IMR-90 (cell line): ENCODE results near the gene KIF18B. TPM values are rescaled to one million over a fixed set of nuclear protein-coding genes. Genes with fewer than 3 reads are reported as not detected.

Experiments used
- ATAC-seq: fragments of 200-7000 bp; cut with Tn5 transposase; 2 replicates; pipeline ENCODE4 v1.9.1; 2020; ENCODE audit warnings: low read depth, mild to moderate bottlenecking, moderate library complexity
- BruUV-seq: library from RNA; stranded (reverse); fragments of 400-500 nt; replicated peaks from 2 replicates; lab custom pipeline; 2021; lab: Mats Ljungman, UMichigan
- CTCF ChIA-PET: fragments of 300-600 bp; formaldehyde crosslinking; extraction: SDS; loops from one replicate; lab custom pipeline; 2021; ENCODE audit warnings: antibody characterized with exemption; lab: Yijun Ruan, JAX
- POLR2A ChIA-PET: fragments of 300-600 bp; sonication (Branson Sonifier 250); formaldehyde crosslinking; loops from one replicate; lab custom pipeline; 2022; ENCODE audit warnings: antibody characterized with exemption; ENCODE audit not compliant: unreplicated experiment; lab: Charles Lee
- DNase-seq: peaks from one replicate; pipeline ENCODE4 v3.0.0; 2013
- H2AFZ ChIP-seq: replicated peaks from 2 replicates; pipeline ENCODE3; 2013; ENCODE audit warnings: low read length, mild to moderate bottlenecking; ENCODE audit not compliant: poor library complexity
- H2AK5ac ChIP-seq: 2 replicates; pipeline ENCODE4 v1.6.1; 2013; ENCODE audit warnings: low read depth, low read length, inconsistent platforms
- H2AK9ac ChIP-seq: replicated peaks from 2 replicates; pipeline ENCODE3; 2013; ENCODE audit warnings: mild to moderate bottlenecking, low read depth, low read length, moderate library complexity; ENCODE audit not compliant: poor library complexity
- H2BK120ac ChIP-seq: 2 replicates; pipeline ENCODE4 v1.6.1; 2013; ENCODE audit warnings: low read depth, low read length, inconsistent platforms
- H2BK15ac ChIP-seq: 3 replicates; pipeline ENCODE4 v1.6.1; 2013; ENCODE audit warnings: low read depth, low read length, inconsistent platforms
- H2BK20ac ChIP-seq: 2 replicates; pipeline ENCODE4 v1.6.1; 2013; ENCODE audit warnings: low read depth, mild to moderate bottlenecking, inconsistent platforms, low read length, moderate library complexity
- H2BK5ac ChIP-seq: 2 replicates; pipeline ENCODE4 v1.6.1; 2013; ENCODE audit warnings: mild to moderate bottlenecking, low read depth, low read length, inconsistent platforms; ENCODE audit not compliant: poor library complexity, severe bottlenecking
- H3K14ac ChIP-seq: replicated peaks from 2 replicates; pipeline ENCODE4 v1.6.1; 2013; ENCODE audit warnings: low read depth, low read length, inconsistent platforms
- H3K18ac ChIP-seq: 2 replicates; pipeline ENCODE4 v1.6.1; 2013; ENCODE audit warnings: low read depth, low read length, control low read depth
- H3K23ac ChIP-seq: 2 replicates; pipeline ENCODE4 v1.6.1; 2013; ENCODE audit warnings: low read depth, low read length, inconsistent platforms
- H3K27ac ChIP-seq: 2 replicates; pipeline ENCODE4 v1.5.1; 2013; ENCODE audit warnings: mild to moderate bottlenecking, control low read depth, low read length; ENCODE audit not compliant: insufficient read depth
- H3K27me3 ChIP-seq: 2 replicates; pipeline ENCODE4 v1.6.1; 2013; ENCODE audit warnings: low read length; ENCODE audit not compliant: control insufficient read depth, insufficient read depth
- H3K36me3 ChIP-seq: 2 replicates; pipeline ENCODE4 v1.6.1; 2013; ENCODE audit warnings: low read length, mixed read lengths; ENCODE audit not compliant: control insufficient read depth, insufficient read depth
- H3K4ac ChIP-seq: 2 replicates; pipeline ENCODE4 v1.6.1; 2013; ENCODE audit warnings: low read depth, low read length, inconsistent platforms
- H3K4me1 ChIP-seq: 2 replicates; pipeline ENCODE4 v1.6.1; 2013; ENCODE audit warnings: low read length, mixed read lengths; ENCODE audit not compliant: control insufficient read depth, insufficient read depth
- H3K4me2 ChIP-seq: 2 replicates; pipeline ENCODE4 v1.6.1; 2013; ENCODE audit warnings: low read depth, mild to moderate bottlenecking, control low read depth, low read length, moderate library complexity
- H3K4me3 ChIP-seq: 2 replicates; pipeline ENCODE4 v1.5.1; 2013; ENCODE audit warnings: low read depth, mild to moderate bottlenecking, control low read depth, low read length, moderate library complexity; ENCODE audit not compliant: insufficient read depth
- H3K56ac ChIP-seq: 2 replicates; pipeline ENCODE4 v1.6.1; 2013; ENCODE audit warnings: low read length, inconsistent platforms; ENCODE audit not compliant: insufficient read depth; ENCODE audit errors: extremely low read depth
- H3K79me1 ChIP-seq, 2 experiments: 2 replicates each; pipeline ENCODE4 v1.6.1; 2013; ENCODE audit warnings: low read length in 2 of 2, inconsistent platforms in 1 of 2, low read depth in 1 of 2
- H3K9ac ChIP-seq: 2 replicates; pipeline ENCODE4 v1.6.1; 2013; ENCODE audit warnings: low read depth, low read length, control low read depth
- H3K9me1 ChIP-seq: 2 replicates; pipeline ENCODE4 v1.6.1; 2013; ENCODE audit warnings: low read length, inconsistent platforms; ENCODE audit not compliant: insufficient read depth
- H3K9me3 ChIP-seq: 2 replicates; pipeline ENCODE4 v1.6.1; 2013; ENCODE audit warnings: low read length; ENCODE audit not compliant: control insufficient read depth, insufficient read depth
- H4K20me1 ChIP-seq: 2 replicates; pipeline ENCODE4 v1.6.1; 2013; ENCODE audit warnings: low read length, inconsistent platforms; ENCODE audit not compliant: insufficient read depth
- H4K5ac ChIP-seq: 2 replicates; pipeline ENCODE4 v1.6.1; 2013; ENCODE audit warnings: mild to moderate bottlenecking, low read depth, low read length, control low read depth
- H4K8ac ChIP-seq, 2 experiments: 2 replicates each; pipeline ENCODE4 v1.6.1; 2013; ENCODE audit warnings: low read depth in 2 of 2, low read length in 2 of 2, control low read depth in 1 of 2, inconsistent platforms in 1 of 2
- H4K91ac ChIP-seq: 2 replicates; pipeline ENCODE4 v1.6.1; 2013; ENCODE audit warnings: low read depth, low read length, inconsistent platforms; ENCODE audit not compliant: insufficient read depth
- BHLHE40 ChIP-seq: fragments of 150-350 bp; IDR thresholded peaks from 2 replicates; pipeline ENCODE4 v1.6.1; 2016; ENCODE audit warnings: mild to moderate bottlenecking, low read depth, low read length
- CEBPB ChIP-seq: IDR thresholded peaks from 2 replicates; pipeline ENCODE4 v1.6.1; 2012; ENCODE audit warnings: low read depth, low read length, improper control_type of control experiment
- CHD1 ChIP-seq: IDR thresholded peaks from 2 replicates; pipeline ENCODE4 v1.6.1; 2012; ENCODE audit warnings: low read depth, low read length, improper control_type of control experiment
- CTCF ChIP-seq: conservative IDR thresholded peaks from 2 replicates; pipeline ENCODE4 v1.5.1; 2012; ENCODE audit warnings: mild to moderate bottlenecking, low read depth, low read length, improper control_type of control experiment
- FOS ChIP-seq: fragments of 150-350 bp; IDR thresholded peaks from 2 replicates; pipeline ENCODE4 v1.6.1; 2016; ENCODE audit warnings: low read depth, low read length
- MAZ ChIP-seq: IDR thresholded peaks from 2 replicates; pipeline ENCODE4 v1.6.1; 2012; ENCODE audit warnings: low read depth, mild to moderate bottlenecking, low read length, improper control_type of control experiment, moderate library complexity, borderline replicate concordance
- MXI1 ChIP-seq: IDR thresholded peaks from 2 replicates; pipeline ENCODE4 v1.6.1; 2012; ENCODE audit warnings: low read depth, mild to moderate bottlenecking, low read length, moderate library complexity, borderline replicate concordance
- NFE2L2 ChIP-seq: fragments of 150-350 bp; IDR thresholded peaks from 2 replicates; pipeline ENCODE4 v1.6.1; 2016; ENCODE audit warnings: low read depth, mild to moderate bottlenecking, low read length
- RAD21 ChIP-seq: IDR thresholded peaks from 2 replicates; pipeline ENCODE4 v1.6.1; 2012; ENCODE audit warnings: low read length, improper control_type of control experiment
- RCOR1 ChIP-seq: IDR thresholded peaks from 2 replicates; pipeline ENCODE4 v1.6.1; 2012; ENCODE audit warnings: mild to moderate bottlenecking, low read length, improper control_type of control experiment; ENCODE audit not compliant: insufficient replicate concordance
- SMC3 ChIP-seq: fragments of 150-350 bp; IDR thresholded peaks from 2 replicates; pipeline ENCODE4 v1.6.1; 2016; ENCODE audit warnings: low read depth, mild to moderate bottlenecking, antibody characterized with exemption, low read length, moderate library complexity
- WGBS, 2 experiments: methylation state at CpG; one replicate each; pipeline versions ENCODE4 v1.1.5 to v1.1.7; 2013; ENCODE audit warnings: missing lambda C conversion rate in 2 of 2; ENCODE audit not compliant: insufficient read length in 1 of 2; ENCODE audit errors: extremely low coverage in 2 of 2; 5-methylcytosine and 5-hydroxymethylcytosine counted together
- dilution Hi-C: fragments of 300-500 bp; cut with HindIII; formaldehyde crosslinking; loops from one replicate; pipeline ENCODE4 v1.14.3; 2018; ENCODE audit warnings: low sequenced_read_pairs; ENCODE audit not compliant: unreplicated experiment
- in situ Hi-C: fragments of 300-500 bp; cut with MboI; formaldehyde crosslinking; loops from 3 replicates; pipeline ENCODE4 v1.14.3; 2019; ENCODE audit warnings: low sequenced_read_pairs, inconsistent platforms, mixed read lengths
- intact Hi-C: fragments of 100-400 bp; cut with micrococcal nuclease; formaldehyde crosslinking; loops from 2 replicates; pipeline ENCODE4 v1.10.0; 2022
- polyA plus RNA-seq, 3 experiments: library from polyadenylated mRNA; depleted of rRNA; stranded (reverse); fragments of >200 nt; gene quantifications; 2 replicates each; pipeline ENCODE4 v1.2.3, GENCODE V29; 2012; ENCODE audit warnings: low replicate concordance in 1 of 3
- total RNA-seq: library from RNA; depleted of rRNA; stranded (reverse); fragments of >200 nt; gene quantifications from 2 replicates; pipeline ENCODE4 v1.2.3, GENCODE V29; 2012
- TF ChIP-seq, protein P1 (sequence below): fragments of 150-350 bp; IDR thresholded peaks from 2 replicates; pipeline ENCODE4 v1.6.1; 2017; ENCODE audit warnings: mild to moderate bottlenecking, antibody characterized with exemption, low read length, low read depth
- TF ChIP-seq, protein P2 (sequence below): fragments of 150-350 bp; IDR thresholded peaks from 2 replicates; pipeline ENCODE4 v1.6.1; 2016; ENCODE audit warnings: low read depth, mild to moderate bottlenecking, low read length, moderate library complexity, borderline replicate concordance

KIF18B gene
- total and polyA plus RNA-seq, 2 of the 4 experiments (the other 2 are of a cell fraction) = 1.3 to 16.0 TPM

GRCh38 chr17:44887016-44887415 is 60.6 kb downstream of the KIF18B start:
- WGBS, 2 experiments = no CpG with 5 or more reads among the region's 1 CpG

More at GRCh38 chr17:44887016-44887415, 60.6 kb downstream of the KIF18B start:
- Histone ChIP-seq H2AK9ac (no peak overlapping the region), H3K23ac (no peak overlapping the region), H3K27me3 (no peaks in the 10 kb centered on the region), H3K18ac (no peak overlapping the region), H3K9me3 (no peaks in the 10 kb centered on the region), H2AK5ac (no peak overlapping the region), H2AFZ (no peak overlapping the region), H3K9ac (no peak overlapping the region), H2BK20ac (no peak overlapping the region), H2BK15ac (no peak overlapping the region), H3K4me2 (no peak overlapping the region), H3K4me3 (no peak overlapping the region), H4K5ac (no peak overlapping the region), H3K4me1 (no peaks in the 10 kb centered on the region), H3K79me1 (peaks cover 15 to 43% of the 10 kb centered on the region in 2 experiments), H2BK120ac (no peak overlapping the region), H3K14ac (no peak overlapping the region), H4K8ac (no peak overlapping the region), H4K91ac (no peak overlapping the region), H4K20me1 (peaks cover 28% of the 10 kb centered on the region), H3K36me3 (peaks cover 34% of the 10 kb centered on the region), H2BK5ac (no peak overlapping the region), H3K4ac (no peak overlapping the region), H3K27ac (no peak overlapping the region), H3K9me1 (peaks cover 11% of the 10 kb centered on the region), H3K56ac (no peak overlapping the region)
- POLR2A ChIA-PET = no interaction called here
- CTCF ChIA-PET = no interaction called here
- intact Hi-C loops = no loop called here
- BruUV-seq = no TSS peak
- TF ChIP-seq RAD21 = no peak
- TF ChIP-seq NFE2L2 = no peak
- TF ChIP-seq, protein P1, sequence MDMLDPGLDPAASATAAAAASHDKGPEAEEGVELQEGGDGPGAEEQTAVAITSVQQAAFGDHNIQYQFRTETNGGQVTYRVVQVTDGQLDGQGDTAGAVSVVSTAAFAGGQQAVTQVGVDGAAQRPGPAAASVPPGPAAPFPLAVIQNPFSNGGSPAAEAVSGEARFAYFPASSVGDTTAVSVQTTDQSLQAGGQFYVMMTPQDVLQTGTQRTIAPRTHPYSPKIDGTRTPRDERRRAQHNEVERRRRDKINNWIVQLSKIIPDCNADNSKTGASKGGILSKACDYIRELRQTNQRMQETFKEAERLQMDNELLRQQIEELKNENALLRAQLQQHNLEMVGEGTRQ = no peak
- no peak for TF ChIP-seq FOS
- no peak for TF ChIP-seq RCOR1
- TF ChIP-seq CEBPB = no peak
- TF ChIP-seq MAZ = no peak
- no peak for TF ChIP-seq BHLHE40
- TF ChIP-seq, protein P2, sequence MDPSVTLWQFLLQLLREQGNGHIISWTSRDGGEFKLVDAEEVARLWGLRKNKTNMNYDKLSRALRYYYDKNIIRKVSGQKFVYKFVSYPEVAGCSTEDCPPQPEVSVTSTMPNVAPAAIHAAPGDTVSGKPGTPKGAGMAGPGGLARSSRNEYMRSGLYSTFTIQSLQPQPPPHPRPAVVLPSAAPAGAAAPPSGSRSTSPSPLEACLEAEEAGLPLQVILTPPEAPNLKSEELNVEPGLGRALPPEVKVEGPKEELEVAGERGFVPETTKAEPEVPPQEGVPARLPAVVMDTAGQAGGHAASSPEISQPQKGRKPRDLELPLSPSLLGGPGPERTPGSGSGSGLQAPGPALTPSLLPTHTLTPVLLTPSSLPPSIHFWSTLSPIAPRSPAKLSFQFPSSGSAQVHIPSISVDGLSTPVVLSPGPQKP = no peak
- TF ChIP-seq SMC3 = no peak
- TF ChIP-seq MXI1 = no peak
- TF ChIP-seq CHD1 = no peak
- TF ChIP-seq CTCF = no peak
- dilution Hi-C loops = no loop called here
- in situ Hi-C loops = no loop called here
- ATAC-seq (no peak), DNase-seq (no peak)
